M059J (cell line): ENCODE measurements around the gene MEOX2. TPM values are rescaled to one million over a fixed set of nuclear protein-coding genes. Genes with fewer than 3 reads are reported as not detected.

Experiments
- DNase-seq: peaks from one replicate; pipeline ENCODE4 v3.0.0-alpha.2; 2012; ENCODE audit warnings: low read depth
- total RNA-seq: library from RNA; depleted of rRNA; stranded (reverse); fragments of >200 nt; shearing (Covaris generic); gene quantifications from 2 replicates; pipeline ENCODE4 v1.2.3, GENCODE V29; 2014; rRNA removed

The MEOX2 gene
- total RNA-seq: not detected in 2 replicates

DNA sequence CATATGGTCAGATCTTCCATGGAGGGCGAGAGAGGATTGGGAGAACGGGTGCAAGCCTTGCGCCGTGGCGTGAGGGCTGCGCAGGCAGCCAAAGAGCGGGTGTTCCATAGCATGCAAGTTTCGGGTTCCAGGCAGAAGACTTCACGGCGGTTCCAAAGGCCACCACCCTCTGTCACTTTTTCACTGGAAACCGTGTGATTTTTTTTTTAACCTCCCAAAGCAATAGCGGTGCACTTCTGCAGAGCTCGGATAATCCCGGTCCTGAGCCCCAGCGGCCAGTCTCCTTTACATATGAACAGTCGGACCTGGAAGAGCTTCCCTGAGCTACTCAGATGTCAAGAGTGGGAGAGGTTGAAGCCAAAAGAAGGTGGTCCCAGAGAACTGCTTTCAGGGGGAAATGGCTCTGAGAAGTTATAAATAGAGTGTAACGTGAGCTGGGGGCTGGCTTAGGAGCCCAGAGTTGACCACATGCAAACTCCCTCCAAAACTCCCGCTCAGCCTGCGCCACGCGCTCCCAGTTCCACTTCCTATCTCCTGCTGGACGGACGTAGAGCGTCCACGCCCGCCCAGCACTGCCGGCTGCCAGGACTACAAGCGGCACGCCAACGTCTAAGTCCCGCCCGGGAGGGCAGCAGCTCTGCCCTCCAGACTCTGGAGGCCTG is at the start of gene MEOX2:
TSS of gene MEOX2 (minus strand) at position 389 of the 662 bp plus-strand sequence. CDS start at position 108, 281 bp downstream.
- DNase-seq: peak; percentile 48

DNA sequence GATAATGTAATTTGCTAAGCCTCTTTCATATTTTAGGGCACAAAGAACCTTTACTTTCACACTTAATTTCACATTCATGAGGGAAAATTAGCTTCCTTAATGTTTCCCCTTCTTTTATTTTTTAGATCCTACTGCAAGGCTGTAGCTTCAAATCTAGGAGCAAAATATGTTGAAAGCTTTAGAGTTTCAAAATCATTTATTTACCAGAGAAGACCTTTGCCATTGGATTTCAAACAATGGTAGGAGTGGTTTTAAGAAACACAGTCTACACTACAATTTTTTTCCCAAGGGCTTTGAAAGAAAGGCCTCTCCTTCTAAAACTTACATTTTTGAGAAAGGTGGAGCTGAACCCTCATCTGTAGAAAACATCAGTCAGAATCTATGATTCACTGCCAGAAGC is 43.3 kb upstream of the MEOX2 start:
- no peak for DNase-seq

DNA sequence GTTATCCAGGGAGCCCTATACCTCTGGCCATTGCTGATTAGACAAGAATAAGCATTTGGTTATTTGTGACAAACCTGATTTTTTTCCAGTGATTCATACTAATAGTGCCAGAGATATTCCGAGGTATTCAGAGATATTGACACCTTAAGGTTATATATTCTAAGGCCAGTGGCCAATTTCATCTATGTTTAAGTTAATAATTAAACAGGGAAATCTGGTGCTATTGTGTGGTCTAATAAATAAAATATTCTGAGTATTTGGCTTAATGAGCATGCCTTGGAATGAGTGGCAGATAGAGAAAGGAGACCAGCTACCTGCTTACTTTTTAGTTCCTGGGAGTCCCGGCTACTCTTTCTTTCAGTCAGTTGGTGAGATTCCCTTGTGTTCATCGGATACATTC is 38.6 kb upstream of the MEOX2 start:
- DNase-seq: no peak

DNA sequence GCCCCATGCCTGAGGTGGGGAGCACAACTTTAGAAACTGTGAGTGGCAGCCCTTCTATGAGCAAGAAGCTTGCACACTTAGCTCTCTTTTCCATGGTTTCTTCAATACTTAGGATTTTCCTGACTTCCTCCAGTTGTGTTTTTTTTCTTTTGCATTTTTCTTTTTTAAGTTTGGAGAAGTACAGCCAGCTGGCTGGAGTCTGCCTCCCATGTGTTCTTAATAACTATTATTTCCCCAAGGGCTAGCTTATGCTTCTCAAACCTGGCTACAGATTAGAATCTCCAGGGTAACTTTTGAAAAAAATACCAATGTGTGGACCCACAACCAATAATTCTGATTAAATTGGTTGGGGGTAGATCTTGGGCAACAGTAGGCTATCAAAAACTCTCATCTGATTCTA is 37.4 kb upstream of the MEOX2 start:
- no peak for DNase-seq

DNA sequence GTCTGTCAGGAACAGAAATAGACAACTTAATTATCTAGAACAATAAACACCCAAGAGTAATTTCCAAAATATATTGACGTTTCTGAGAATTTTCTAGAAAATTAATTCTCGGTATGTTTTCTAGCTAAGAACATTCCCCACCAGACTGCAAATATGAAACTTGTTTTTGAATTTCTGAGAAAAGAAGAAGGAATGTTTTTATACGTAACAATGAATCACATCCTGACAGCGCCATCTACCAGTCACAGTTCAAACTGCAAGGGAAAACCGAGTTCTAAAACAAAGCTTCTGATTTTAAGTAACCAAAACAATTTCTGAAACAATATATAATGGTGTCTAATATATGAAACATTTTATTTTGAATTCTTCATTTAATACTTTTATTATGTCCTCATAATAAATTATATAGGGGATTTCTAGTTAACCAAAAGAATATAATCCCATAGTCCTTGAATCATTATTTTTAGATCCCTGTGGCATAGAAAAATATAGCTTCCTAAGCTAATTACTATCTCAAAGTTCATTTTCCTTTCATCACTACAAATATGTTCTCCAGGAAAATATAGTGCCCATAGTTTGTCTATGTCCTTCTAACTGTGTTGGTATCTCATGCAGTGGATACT is 34.5 kb upstream of the MEOX2 start:
- peak; percentile 34 for DNase-seq

DNA sequence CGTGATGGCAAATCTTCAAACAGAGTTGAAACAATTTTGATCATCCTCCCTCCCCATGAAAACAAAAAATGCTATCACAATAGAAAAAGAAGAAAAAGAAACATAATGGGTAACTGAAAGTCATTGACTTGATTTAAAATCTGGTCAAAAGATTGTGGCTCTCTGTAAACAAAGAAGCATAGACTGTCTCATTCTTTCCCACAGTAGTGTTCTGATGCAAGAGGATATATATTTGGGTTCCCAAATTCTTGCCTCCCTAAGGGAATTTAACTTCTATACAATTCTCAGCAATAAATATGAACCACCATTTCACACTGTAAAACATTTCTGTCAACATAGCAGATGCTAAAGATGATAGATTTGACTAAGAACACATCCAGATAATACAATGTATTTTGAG is 32.8 kb upstream of the MEOX2 start:
- no peak for DNase-seq

DNA sequence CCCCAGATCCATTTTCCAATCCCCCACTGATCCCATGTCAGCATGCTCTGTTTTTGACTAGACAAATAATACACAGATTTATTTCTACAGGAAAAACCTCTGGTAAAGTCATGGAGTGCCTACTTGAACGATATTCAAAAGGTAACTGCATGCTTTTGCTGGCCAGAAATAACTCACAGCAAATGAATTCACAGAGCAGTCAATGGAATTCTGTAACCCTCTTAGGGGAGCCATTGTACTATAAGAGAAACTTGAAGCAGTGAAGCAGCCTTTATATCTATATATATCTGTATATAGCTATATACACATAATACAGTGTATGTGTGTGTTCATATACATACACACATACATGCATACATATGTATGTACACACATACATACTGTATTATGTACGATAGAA is 29.0 kb upstream of the MEOX2 start:
- no peak for DNase-seq

DNA sequence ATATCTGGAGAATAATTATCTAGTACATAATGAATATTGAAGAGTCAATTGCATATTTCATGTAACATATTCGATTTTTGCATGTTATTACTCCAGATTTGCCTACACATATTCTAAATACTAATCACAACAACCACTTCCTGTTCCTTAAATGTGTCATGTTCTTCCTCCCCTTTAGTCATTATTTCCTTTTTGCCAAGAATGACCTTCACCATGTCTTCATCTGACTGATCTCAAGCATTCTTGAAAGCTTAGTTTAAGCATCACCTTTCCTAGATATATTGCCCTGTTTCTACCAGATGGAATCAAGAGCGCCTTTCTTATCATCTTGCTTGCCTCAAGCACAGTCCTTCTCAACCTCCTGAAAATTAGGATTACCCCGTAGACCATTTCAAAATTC is 23.5 kb upstream of the MEOX2 start:
- DNase-seq: peak; percentile 39

DNA sequence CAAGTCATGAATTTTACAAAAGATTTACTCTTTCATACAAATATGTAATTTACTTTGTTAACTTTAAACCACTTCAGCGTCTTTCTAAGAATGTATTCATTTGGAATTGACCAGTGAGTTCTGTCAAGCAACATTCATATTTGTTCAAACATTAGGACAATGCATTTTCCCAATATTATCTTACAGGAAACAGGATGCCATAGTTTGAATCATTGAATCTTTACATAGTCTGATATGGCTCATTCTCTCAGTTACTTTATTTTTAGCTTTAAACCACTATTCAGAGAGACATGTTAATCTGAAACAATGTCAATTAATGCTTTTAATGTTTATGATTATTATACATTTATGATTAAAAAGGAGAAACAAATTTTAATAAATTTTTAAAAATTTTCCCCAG is 21.1 kb upstream of the MEOX2 start:
- no peak for DNase-seq

DNA sequence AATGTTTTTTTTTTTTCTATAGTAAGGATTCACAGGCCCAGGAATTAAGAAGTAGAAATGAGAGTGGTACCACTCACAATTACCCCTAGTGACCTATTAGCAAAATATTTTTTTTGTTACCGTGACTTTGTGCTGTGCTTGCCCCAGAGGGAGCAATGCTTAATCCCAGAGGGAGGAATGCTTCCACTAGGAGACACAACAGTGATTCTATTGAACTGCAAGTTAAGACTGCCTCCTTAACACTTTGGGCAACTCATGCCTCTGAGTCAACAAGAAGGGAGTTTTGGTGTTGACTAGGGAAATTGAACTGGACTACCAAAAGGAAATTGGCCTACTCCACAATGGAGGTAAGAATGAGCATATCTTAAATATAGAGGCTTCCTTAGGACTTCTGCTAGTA is 17.2 kb upstream of the MEOX2 start:
- DNase-seq: no peak

DNA sequence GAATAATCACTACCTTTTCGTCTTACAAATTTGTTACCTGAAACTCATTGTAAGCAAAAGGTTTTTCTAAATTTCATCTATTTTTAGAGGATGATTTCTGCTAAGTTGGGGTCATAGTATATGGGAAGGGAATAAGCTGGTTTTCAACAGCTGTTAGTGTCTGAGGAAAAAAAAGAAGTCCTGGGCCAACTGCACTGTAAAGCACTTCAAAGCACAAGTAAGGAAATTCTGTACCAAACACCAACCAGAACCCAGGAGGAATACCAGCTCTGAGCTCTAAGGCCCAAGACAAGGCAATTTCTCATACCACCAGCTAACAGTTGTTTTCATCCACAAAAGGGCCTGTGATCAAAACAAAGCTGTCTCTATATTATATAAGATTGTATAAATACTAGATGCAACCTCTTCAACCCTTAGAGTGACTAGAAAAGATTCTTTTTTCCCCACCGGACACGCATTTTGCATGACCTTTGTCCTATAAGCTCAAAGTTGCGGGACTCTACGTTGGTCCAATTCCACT is 6.1 kb upstream of the MEOX2 start:
- DNase-seq: no peak

DNA sequence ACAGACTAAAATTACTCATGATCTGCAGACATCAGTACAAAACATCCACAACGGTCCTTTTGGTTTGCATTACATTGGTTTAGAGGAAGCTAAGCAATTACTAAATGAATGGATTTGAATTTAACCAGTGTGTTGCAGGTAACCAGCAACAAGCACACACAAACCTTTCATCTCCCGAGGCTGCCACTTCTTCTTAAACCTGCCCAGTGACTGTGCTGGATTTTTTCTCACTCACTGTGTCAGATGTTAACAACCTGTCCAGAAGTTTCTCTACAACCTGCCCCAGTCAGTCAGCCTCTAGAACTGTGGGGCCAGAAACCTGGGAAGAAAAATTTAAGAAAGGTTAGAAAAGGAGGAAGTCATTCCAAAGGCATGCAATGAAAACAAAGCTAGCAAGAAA is 2.4 kb upstream of the MEOX2 start:
- DNase-seq: no peak

DNA sequence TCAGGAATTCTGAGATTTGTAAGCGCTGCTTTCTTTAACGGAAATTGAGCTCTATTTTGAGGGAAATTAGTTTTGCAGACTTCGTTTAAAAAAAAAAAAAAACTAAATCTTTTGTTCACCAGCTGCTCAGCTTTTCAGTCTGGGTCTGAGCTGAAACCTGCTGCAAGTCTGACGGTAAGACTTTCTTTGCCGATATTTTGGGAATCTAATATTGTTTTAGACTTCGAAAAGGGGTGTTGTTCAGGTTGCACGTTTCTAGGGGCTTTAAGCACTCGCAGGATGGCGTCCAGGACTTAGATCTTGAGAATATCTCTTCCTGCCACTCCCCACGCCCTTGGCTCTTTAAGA is 1.8 kb upstream of the MEOX2 start:
- no peak for DNase-seq

DNA sequence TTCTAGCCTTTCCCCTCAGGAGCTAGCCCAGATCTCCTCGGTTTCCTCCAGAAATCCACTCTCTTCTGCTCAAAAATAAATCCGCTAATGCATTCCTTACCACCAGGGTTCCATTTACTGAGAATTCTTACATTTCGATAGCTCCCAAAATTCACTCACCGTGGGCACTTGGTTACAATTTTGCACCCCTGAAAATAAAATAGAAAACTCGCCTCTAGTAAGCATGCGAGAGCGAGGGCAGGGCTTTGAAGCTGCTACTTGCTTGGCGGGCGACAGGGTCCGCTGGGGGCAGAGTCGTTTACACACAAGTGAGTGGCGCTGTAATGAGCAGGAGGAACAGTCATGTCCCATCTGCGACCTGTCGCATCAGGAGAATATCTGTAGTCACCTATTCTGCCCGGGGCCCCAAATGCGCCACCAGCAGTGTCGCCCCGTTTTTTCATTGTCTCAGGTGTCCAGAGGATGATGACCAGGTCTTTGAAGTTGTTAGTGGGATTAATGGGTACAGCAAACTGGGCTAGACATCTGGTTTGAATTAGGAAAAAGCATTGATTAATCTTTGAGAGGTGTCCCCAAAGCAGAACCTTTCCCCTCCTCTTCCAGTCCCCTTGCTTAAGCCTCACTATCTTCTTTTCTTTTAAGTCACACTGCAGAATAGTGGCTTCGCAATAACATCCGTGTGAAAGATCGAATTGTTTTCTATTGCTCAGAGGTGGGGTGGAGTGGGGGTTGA is 1.2 kb upstream of the MEOX2 start:
- DNase-seq: no peak

DNA sequence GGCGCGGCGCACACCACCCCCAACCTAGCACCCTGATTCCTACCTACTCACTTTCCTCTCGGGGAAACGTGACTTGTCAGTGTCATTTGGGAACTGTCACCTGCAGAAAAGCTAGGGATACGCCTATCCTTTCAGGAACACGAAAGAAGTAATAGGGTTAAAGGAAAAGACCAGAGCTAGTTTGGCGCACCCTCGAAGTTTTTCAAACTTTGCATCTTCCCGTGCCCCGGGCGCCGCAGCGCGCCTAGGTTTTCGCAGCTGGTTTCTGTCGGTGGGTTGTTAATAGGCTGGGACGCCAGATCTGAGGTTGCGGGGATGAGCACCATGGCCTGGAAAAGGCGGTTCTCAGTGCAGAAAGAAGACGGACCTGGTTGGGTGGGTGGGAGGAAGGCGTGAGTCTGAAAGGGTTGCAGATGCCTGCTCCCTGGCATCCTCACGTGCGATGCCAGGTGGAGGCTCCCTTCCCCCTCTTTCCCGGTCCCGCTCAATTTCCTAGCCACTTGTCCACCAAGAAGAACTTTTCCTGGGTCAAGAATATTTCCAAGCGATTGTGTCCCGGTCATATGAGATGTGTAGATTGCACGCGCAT is 568 bp upstream of the MEOX2 start:
- no peak for DNase-seq

DNA sequence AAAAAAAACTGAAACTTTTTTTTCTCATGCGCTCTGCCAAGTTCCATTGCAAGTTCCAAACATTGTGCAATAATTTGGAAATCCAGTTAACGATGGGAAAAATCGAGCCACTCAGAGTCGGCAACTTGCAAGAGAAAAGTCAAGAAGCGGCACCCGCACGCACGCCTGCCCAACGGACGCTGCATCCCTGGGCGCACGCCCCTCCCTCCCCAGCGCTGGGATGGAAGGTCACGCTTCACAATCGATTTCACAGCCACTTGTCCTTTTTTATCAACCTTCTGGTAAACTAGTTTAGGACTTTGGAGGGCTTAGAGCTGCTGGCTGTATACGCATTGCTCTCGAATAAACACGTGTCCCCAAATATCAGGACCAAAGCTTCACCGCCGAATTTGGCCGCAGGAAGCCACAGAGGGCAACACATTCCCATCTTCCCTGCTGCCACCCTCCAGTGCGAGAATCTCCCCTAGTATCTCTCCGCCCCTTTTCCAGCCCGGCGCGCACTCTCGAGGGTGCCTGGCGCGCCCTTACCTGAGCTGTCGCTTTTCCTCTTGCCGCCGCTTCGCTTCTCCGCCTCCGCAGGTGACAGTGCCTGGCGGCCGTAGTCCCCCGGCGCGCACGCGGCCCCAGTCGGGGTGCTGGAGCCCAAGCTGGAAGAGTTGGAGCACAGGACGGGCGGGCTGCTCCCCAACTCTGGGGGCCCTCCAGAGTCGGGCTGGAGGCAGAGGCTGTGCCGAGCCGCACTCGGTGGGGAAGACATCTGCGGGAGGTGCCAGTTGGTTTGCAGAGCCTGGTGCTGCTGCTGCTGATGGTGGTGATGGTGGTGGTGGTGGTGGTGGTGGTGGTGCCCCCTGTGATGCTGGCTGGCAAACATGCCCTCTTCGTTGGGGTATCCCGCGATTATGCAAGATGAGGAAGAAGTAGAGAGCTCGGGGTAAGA is 857 bp downstream of the MEOX2 start:
- DNase-seq: no peak

DNA sequence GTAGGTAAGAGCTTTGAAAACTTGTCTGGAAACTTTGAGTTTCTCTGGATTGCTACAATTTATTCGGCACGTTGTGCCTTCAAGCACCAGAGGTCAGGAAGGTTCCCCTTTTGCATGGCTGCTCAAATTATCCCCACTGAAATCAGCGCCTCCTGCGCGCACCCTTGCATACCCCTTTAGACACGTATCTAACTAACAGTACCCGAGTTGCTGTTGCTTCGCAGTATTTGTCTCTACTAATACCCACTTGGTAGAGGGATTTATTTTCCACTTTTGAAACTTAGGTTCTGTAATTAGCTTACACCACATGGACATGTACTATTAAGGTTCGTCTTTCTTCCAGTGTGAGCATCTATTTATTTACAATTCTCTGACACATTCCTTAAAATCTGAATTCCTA is 1.6 kb downstream of the MEOX2 start:
- DNase-seq: no peak

DNA sequence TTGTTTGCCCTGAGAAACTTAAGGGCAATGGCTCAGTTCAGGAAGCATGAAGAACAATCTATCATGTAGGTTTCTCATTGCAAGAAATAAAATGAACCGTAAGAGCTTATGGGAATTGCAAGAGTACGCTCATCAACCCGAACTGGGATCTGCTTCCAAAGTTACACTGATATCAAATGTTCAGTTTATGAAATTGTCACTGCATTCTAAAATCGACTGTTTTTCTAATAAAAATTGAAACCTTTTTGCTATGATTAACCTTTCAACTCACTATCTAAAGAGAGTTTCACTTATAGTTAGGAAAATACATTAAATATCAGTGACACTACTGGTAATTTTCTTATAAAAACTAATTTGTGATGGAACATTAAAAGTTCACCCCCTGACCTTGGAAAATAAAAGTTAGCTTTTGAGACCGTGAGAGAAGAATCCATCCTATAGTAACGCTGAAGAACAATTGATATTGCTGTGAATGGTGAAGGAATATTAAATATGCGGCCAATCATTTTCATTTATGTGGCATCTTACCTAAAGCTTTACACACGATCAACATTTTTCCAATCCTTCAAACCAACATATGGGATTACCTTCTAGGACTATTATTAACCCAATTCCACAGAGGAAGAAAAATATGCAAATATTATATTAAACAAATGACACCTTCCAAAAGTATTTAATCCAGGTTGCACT is 2.2 kb downstream of the MEOX2 start:
- no peak for DNase-seq

DNA sequence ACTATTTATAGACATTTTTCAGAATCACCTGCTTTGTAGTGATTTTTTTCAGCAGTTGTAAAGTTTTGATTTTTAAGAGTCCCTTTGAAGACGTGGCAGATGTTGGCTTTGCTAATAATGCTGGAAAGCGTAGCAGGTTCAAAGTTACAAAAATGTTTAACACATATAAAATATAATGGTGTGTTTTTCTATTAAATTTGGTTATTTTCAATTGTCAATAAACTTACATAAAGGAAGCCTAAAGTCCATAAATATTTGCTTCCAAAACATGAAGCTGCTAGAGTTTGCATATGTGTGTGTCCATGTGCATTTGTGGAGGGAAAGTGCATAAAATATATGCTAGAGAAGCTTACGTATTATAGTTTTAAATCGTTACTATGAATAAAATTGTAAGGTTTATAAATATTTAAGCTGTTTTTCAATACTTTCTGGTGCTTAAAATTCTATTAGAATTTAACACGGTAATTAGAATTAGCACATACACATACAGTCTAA is 3.7 kb downstream of the MEOX2 start:
- no peak for DNase-seq

DNA sequence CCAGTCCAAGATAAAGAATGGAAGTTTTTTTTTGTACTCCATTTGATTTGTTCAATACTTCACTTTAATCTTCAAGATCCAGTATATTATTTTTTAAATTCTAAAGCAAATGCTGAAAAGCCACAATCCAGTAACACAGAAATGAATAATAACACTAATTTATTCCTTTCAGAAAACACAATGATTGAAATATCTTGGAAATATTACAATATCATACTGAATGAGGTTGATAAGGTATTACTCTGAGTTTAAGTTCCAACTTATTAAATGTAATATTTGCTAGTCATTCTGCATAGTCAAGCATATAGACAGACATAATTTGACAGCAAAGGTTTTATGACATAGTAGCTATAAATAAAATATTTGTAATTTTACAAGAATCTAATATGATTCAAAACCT is 4.4 kb downstream of the MEOX2 start:
- DNase-seq: no peak

DNA sequence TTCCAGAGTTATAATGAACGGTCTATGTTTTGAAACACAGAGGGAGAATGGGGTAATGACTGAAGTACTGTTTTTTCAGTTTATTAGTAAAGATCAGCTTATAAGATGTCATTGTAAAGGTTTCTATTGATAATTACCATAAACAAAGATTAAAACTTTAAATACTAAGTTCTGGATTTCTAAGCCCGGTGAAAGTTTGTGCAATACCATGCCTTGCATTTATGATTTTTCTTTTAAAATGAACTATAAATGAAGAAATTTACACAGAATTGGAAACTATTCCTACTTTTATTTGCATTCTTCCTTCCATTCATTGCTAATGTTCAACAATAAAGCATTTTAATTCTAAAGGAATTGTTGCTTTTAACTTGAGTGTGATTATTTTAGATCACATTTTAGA is 4.9 kb downstream of the MEOX2 start:
- no peak for DNase-seq
